Transverse colon (tissue), 4 donors: Measurements from ENCODE around the gene FBXL5. TPM values are rescaled to one million over a fixed set of nuclear protein-coding genes. Genes with fewer than 3 reads are reported as not detected.

Source experiments
- DNase-seq: peaks from one replicate; pipeline ENCODE4 v3.0.0-alpha.2; 2019
- H3K27ac ChIP-seq, 4 donors: fragments of 200-600 bp; sonication (generic); 2 replicates each; pipeline ENCODE4 v1.5.1; 2016 to 2018; ENCODE audit warnings: inconsistent platforms in 4 of 4
- H3K27me3 ChIP-seq: fragments of 200-600 bp; sonication (generic); 2 replicates; pipeline ENCODE4 v1.5.1; 2017; ENCODE audit warnings: inconsistent platforms
- H3K36me3 ChIP-seq, 4 donors: fragments of 200-600 bp; sonication (generic); 2 replicates each; pipeline ENCODE4 v1.5.1; 2017 to 2019; ENCODE audit warnings: inconsistent platforms in 4 of 4
- H3K4me1 ChIP-seq, 4 donors: fragments of 200-600 bp; sonication (generic); 2 replicates each; pipeline ENCODE4 v1.5.1; 2017 to 2020; ENCODE audit warnings: inconsistent platforms in 4 of 4
- H3K4me3 ChIP-seq, 4 donors: fragments of 200-600 bp; sonication (generic); 1 replicate in 1 of 4; 2 replicates in 3 of 4; pipeline versions ENCODE4 v1.5.1 to v1.6.1; 2017 to 2019; ENCODE audit warnings: inconsistent platforms in 4 of 4
- H3K9me3 ChIP-seq, 2 donors: fragments of 200-600 bp; sonication (generic); 2 replicates each; pipeline ENCODE4 v1.5.1; 2017 to 2019; ENCODE audit warnings: inconsistent platforms in 2 of 2
- CTCF ChIP-seq, 5 experiments: fragments of 200-600 bp in 3 of 5; fragments of 450-650 bp in 2 of 5; sonication (generic) in 3 of 5; IDR thresholded peaks; 1 replicate in 2 of 5; 2 replicates in 3 of 5; pipeline ENCODE4 v1.5.1; 2016 to 2017; ENCODE audit warnings: antibody characterized with exemption in 5 of 5, inconsistent platforms in 3 of 5, mild to moderate bottlenecking in 2 of 5, moderate library complexity in 1 of 5
- EP300 ChIP-seq: sonication (generic); formaldehyde crosslinking; IDR thresholded peaks from one replicate; pipeline ENCODE4 v1.6.1; 2017; ENCODE audit warnings: antibody characterized with exemption, low read depth
- POLR2A ChIP-seq: fragments of 450-650 bp; IDR thresholded peaks from one replicate; pipeline ENCODE4 v1.6.1; 2016; ENCODE audit warnings: antibody characterized with exemption, mild to moderate bottlenecking, moderate library complexity
- POLR2AphosphoS5 ChIP-seq, 3 donors: sonication (generic); formaldehyde crosslinking; IDR thresholded peaks; one replicate each; pipeline ENCODE4 v1.6.1; 2016; ENCODE audit warnings: antibody characterized with exemption in 3 of 3
- WGBS, 2 donors: methylation state at CpG; one replicate each; pipeline ENCODE4 v1.1.5; 2018; ENCODE audit warnings: low coverage in 1 of 2; 5-methylcytosine and 5-hydroxymethylcytosine counted together
- in situ Hi-C, 4 donors: fragments of 200-750 bp; cut with MboI; loops; one replicate each; pipeline versions ENCODE4 v1.15.0 to v1.15.1; 2017; ENCODE audit warnings: low sequenced_read_pairs in 3 of 4, low pct_ligation_motif_present in 1 of 4, low pct_unique_long_range_greater_than_20kb in 1 of 4
- intact Hi-C: fragments of 100-400 bp; cut with DNase I; formaldehyde crosslinking; loops from one replicate; pipeline ENCODE4 v1.15.1; 2023; ENCODE audit warnings: low total_unique reads
- total RNA-seq, 4 donors: library from RNA; depleted of rRNA; stranded (reverse); fragments of >200 nt; gene quantifications; one replicate each; pipeline ENCODE4 v1.1.0, GENCODE V29; 2016

Gene FBXL5
- total RNA-seq, 4 donors from 2014 or later = 31.8 to 141 (median 77.5) TPM

- no peak overlapping the region for H3K27ac ChIP-seq
- DNase-seq = no peak
- in situ Hi-C loops = no loop called here
- H3K4me1 ChIP-seq = no peaks in the 10 kb centered on the region
- peaks cover 0 to 7% (median 0%) of the 10 kb centered on the region in 4 donors for H3K36me3 ChIP-seq
- no peak overlapping the region for H3K4me3 ChIP-seq
- no peaks in the 10 kb centered on the region for H3K27me3 ChIP-seq
- TF ChIP-seq POLR2A (no peak), EP300 (no peak), CTCF (IDR thresholded peaks at IDR 0.05) (no peak), POLR2AphosphoS5 (IDR thresholded peaks at IDR 0.05) (no peak)
- WGBS, 2 donors = 87 to 94% methylated on average over 4 of the region's 4 CpGs
- intact Hi-C loops = loop anchor here (10.0 kb wide), 1 partner anchor 88 kb away; no protein-coding TSS in a partner anchor
- no peaks in the 10 kb centered on the region for H3K9me3 ChIP-seq
Measured at GRCh38 chr4:15556511-15557092, 98.6 kb downstream of the FBXL5 start.

Other genes starting within 250 kb of the FBXL5 start
- gene C1QTNF7, start 227.3 kb downstream of the FBXL5 start, total RNA-seq = 1 to 10 TPM in 3 of 4 donors, not detected in 1; 3.7 to 8.4 (median 3.7) TPM
- gene CC2D2A, start 185.5 kb downstream of the FBXL5 start, total RNA-seq = 10 to 100 TPM in 2 of 4 donors, 1 to 10 TPM in 2; 5.6 to 36.7 (median 9.6) TPM
- 10 to 100 TPM in 3 of 4 donors, 1 to 10 TPM in 1; 6.4 to 46.6 (median 28.0) TPM for gene FAM200B, start 26.5 kb upstream of the FBXL5 start, total RNA-seq
- 10 to 100 TPM in 1 of 4 donors, 1 to 10 TPM in 1, not detected in 2; 4.3 to 19.4 TPM for gene BST1, start 47.7 kb upstream of the FBXL5 start, total RNA-seq
- gene CD38, start 123.0 kb upstream of the FBXL5 start, total RNA-seq = 1 to 10 TPM in 3 of 4 donors, not detected in 1; 2.7 to 7.5 (median 3.4) TPM